ENCODE measurements around the gene PTTG2. TPM values are rescaled to one million over a fixed set of nuclear protein-coding genes. Genes with fewer than 3 reads are reported as not detected.

The PTTG2 gene
- total RNA-seq, 1 experiment from 2014 or later: 0.35 TPM

DNA sequence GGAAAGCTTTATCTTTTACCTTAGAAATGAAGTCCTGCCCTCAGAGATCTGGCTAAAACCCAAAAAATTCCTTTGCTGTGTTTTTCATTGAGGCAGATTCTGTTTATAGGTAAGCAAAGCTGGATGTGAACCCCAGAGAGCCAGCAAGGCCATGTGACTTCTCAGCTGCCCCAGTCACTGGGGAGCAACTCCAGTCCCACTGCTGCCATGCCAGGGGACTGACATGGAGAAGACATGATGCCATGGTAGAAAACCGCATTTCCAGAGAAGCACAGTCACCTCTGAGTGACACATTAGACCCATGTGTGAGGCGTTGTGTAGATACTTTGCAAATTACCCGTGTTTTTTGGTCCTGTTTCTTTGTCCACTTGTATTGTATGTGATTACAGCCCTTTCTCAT is 45.4 kb downstream of the PTTG2 start (continued):
- TF ChIP-seq JAZF1 (CRISPR knock-in tag; IDR thresholded peaks at IDR 0.05): no peak
- TF ChIP-seq, protein P1, sequence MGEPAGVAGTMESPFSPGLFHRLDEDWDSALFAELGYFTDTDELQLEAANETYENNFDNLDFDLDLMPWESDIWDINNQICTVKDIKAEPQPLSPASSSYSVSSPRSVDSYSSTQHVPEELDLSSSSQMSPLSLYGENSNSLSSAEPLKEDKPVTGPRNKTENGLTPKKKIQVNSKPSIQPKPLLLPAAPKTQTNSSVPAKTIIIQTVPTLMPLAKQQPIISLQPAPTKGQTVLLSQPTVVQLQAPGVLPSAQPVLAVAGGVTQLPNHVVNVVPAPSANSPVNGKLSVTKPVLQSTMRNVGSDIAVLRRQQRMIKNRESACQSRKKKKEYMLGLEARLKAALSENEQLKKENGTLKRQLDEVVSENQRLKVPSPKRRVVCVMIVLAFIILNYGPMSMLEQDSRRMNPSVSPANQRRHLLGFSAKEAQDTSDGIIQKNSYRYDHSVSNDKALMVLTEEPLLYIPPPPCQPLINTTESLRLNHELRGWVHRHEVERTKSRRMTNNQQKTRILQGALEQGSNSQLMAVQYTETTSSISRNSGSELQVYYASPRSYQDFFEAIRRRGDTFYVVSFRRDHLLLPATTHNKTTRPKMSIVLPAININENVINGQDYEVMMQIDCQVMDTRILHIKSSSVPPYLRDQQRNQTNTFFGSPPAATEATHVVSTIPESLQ (CRISPR knock-in tag; IDR thresholded peaks at IDR 0.05): no peak

DNA sequence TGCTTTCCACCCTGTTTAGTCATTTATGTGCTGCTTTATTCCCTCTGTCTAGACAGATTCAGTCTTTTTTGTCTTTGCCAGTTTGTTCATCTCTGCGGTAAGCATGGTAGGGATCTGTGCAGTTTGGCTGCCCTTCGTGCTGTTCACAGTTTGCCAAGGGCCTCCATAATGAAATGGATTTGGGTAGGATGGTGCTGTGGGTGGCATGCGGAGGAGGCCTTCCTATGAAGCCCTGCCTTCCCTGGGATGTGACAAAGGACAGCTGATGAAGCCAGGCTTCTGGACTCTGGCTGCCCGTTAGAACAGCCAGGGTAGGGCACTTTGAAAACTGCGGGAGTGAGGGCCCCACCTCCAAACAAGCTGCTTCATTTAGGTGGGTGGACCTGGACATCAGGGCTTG is 47.4 kb downstream of the PTTG2 start:
- POLR2A ChIA-PET: no interaction called here

DNA sequence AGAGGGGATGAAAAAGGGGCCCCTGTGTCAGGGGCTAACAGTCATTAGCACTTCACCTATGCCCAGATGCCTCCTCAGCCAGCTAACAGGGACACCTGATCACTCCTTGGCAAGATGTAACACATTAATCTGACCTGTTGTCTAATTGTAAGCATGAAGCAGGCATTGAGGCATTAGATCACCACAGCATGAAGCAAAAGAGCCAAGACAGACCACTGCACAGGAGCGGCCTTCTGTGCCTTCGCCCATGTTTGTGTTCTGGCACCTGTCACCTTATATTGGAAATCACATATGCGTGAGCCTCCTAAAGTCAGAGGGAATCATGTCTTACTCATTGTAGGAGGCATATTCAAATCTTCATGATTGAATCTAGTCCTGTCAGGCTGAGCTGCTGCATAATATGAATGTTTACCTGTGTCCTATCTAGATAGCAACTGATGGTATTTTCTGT is 48.4 kb downstream of the PTTG2 start:
- H3K4me1 Mint-ChIP-seq: peaks cover 40% of the 10 kb centered on the region
- 0 out of 2 replicates have a peak overlapping the region, but pooled peaks have one; percentile 11 for H3K27ac Mint-ChIP-seq
- H3K27me3 Mint-ChIP-seq (ENCODE audit: low read depth): no peaks in the 10 kb centered on the region
- H3K4me3 Mint-ChIP-seq: no peak overlapping the region
- ChIA-PET POLR2A (no interaction called here), CTCF (no interaction called here)
- ATAC-seq (no peak), DNase-seq (ENCODE audit: low spot score) (no peak)
- no peak for TF ChIP-seq FOXP1 (CRISPR knock-in tag; IDR thresholded peaks at IDR 0.05; ENCODE audit: borderline replicate concordance)
- no peak for TF ChIP-seq CREM (CRISPR knock-in tag; IDR thresholded peaks at IDR 0.05)
- TF ChIP-seq MXD4 (CRISPR knock-in tag; IDR thresholded peaks at IDR 0.05; ENCODE audit: borderline replicate concordance): no peak
- no peak for TF ChIP-seq GTF2I (CRISPR knock-in tag; conservative IDR thresholded peaks at IDR 0.05)
- no peak for TF ChIP-seq JAZF1 (CRISPR knock-in tag; IDR thresholded peaks at IDR 0.05)
- H3K9me3 Mint-ChIP-seq: no peaks in the 10 kb centered on the region
- H3K36me3 Mint-ChIP-seq: no peaks in the 10 kb centered on the region

More for the DNA sequence above, 47.4 kb downstream of the PTTG2 start:
- Mint-ChIP-seq H3K27me3 (ENCODE audit: low read depth) (no peaks in the 10 kb centered on the region), H3K9me3 (no peaks in the 10 kb centered on the region), H3K4me3 (no peak overlapping the region), H3K36me3 (no peaks in the 10 kb centered on the region), H3K4me1 (peaks cover 47% of the 10 kb centered on the region), H3K27ac (peak overlapping the region; percentile 45)
- DNase-seq (ENCODE audit: low spot score) (no peak), ATAC-seq (no peak)
- TF ChIP-seq SMAD4 (CRISPR knock-in tag; IDR thresholded peaks at IDR 0.05) (no peak), ZNF423 (CRISPR knock-in tag; IDR thresholded peaks at IDR 0.05) (no peak), ZNF219 (CRISPR knock-in tag; IDR thresholded peaks at IDR 0.05; ENCODE audit: borderline replicate concordance) (no peak), ELF4 (CRISPR knock-in tag; IDR thresholded peaks at IDR 0.05; ENCODE audit: low read depth) (no peak), SMAD3 (CRISPR knock-in tag; IDR thresholded peaks at IDR 0.05; ENCODE audit: borderline replicate concordance) (no peak), NR3C1 (CRISPR knock-in tag; conservative IDR thresholded peaks at IDR 0.05; ENCODE audit: low read depth) (no peak), ZNF317 (CRISPR knock-in tag; IDR thresholded peaks at IDR 0.05; ENCODE audit: borderline replicate concordance, low read depth) (no peak), NFE2L1 (CRISPR knock-in tag; IDR thresholded peaks at IDR 0.05) (no peak)
- TF ChIP-seq, protein P2, sequence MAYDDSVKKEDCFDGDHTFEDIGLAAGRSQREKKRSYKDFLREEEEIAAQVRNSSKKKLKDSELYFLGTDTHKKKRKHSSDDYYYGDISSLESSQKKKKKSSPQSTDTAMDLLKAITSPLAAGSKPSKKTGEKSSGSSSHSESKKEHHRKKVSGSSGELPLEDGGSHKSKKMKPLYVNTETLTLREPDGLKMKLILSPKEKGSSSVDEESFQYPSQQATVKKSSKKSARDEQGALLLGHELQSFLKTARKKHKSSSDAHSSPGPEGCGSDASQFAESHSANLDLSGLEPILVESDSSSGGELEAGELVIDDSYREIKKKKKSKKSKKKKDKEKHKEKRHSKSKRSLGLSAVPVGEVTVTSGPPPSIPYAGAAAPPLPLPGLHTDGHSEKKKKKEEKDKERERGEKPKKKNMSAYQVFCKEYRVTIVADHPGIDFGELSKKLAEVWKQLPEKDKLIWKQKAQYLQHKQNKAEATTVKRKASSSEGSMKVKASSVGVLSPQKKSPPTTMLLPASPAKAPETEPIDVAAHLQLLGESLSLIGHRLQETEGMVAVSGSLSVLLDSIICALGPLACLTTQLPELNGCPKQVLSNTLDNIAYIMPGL (CRISPR knock-in tag; IDR thresholded peaks at IDR 0.05): no peak
- TF ChIP-seq, protein P1 (CRISPR knock-in tag; IDR thresholded peaks at IDR 0.05): no peak
- TF ChIP-seq, protein P3, sequence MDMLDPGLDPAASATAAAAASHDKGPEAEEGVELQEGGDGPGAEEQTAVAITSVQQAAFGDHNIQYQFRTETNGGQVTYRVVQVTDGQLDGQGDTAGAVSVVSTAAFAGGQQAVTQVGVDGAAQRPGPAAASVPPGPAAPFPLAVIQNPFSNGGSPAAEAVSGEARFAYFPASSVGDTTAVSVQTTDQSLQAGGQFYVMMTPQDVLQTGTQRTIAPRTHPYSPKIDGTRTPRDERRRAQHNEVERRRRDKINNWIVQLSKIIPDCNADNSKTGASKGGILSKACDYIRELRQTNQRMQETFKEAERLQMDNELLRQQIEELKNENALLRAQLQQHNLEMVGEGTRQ (CRISPR knock-in tag; IDR thresholded peaks at IDR 0.05): no peak
- CTCF ChIA-PET: interaction anchor here (0.6 kb wide), 1 partner anchor 657 kb away, joined by 4 read pairs; no protein-coding TSS in a partner anchor
